K562 (cell line): Measurements from ENCODE around the gene IL27RA. TPM values are rescaled to one million over a fixed set of nuclear protein-coding genes. Genes with fewer than 3 reads are reported as not detected.

Source experiments
- ATAC-seq: fragments of 200-7000 bp; cut with Tn5 transposase; 3 replicates; pipeline ENCODE4 v1.9.1; 2020; ENCODE audit warnings: moderate library complexity
- BruUV-seq: library from RNA; stranded (reverse); fragments of 400-500 nt; replicated peaks from 2 replicates; lab custom pipeline; 2021; lab: Mats Ljungman, UMichigan
- CTCF ChIA-PET: fragments of 300-600 bp; formaldehyde crosslinking; extraction: SDS; loops from one replicate; lab custom pipeline; 2021; ENCODE audit warnings: low intra/inter-chr PET ratio; lab: Yijun Ruan, JAX
- POLR2A ChIA-PET: fragments of 300-600, 350-650 bp; sonication (Branson Sonifier 250); formaldehyde crosslinking; extraction: SDS; loops from one replicate; lab custom pipeline; 2021; ENCODE audit warnings: antibody characterized with exemption, inconsistent platforms; lab: Yijun Ruan, JAX
- DNase-seq, 4 experiments: peaks; one replicate each; pipeline versions ENCODE4 v3.0.0 to v3.0.0-alpha.2; 2011 to 2018; ENCODE audit warnings: low spot score in 3 of 4, mixed read lengths in 3 of 4; ENCODE audit errors: extremely low read depth in 1 of 4
- FAIRE-seq: peaks from 2 replicates; lab custom pipeline; 2011; peaks lifted over from hg19 to GRCh38; lab: Jason Lieb, UNC
- H2AFZ ChIP-seq: 2 replicates; pipeline ENCODE4 v1.6.0; 2011; ENCODE audit warnings: low read depth, low read length, control low read depth, inconsistent platforms
- H3K27ac ChIP-seq: fragments of 200-600 bp; 3 replicates; pipeline ENCODE4 v1.8.0; 2011; ENCODE audit warnings: low read depth, mild to moderate bottlenecking, control low read depth, inconsistent platforms, low read length, moderate library complexity, mixed read lengths; ENCODE audit errors: extremely low read depth
- H3K27me3 ChIP-seq, 2 experiments: fragments of 300-600 bp in 1 of 2; 2 replicates in 1 of 2; 3 replicates in 1 of 2; pipeline versions ENCODE4 v1.6.0 to v1.8.0; 2011; ENCODE audit warnings: inconsistent platforms in 2 of 2, low read length in 2 of 2, mild to moderate bottlenecking in 1 of 2, mixed read lengths in 1 of 2, moderate library complexity in 1 of 2; ENCODE audit not compliant: control insufficient read depth in 2 of 2, insufficient read depth in 2 of 2
- H3K36me3 ChIP-seq: fragments of 300-600 bp; 3 replicates; pipeline ENCODE4 v1.8.0; 2011; ENCODE audit warnings: mild to moderate bottlenecking, low read length, inconsistent platforms; ENCODE audit not compliant: control insufficient read depth, insufficient read depth
- H3K4me1 ChIP-seq, 2 experiments: fragments of 200-600 bp in 1 of 2; replicated peaks in 1 of 2; 2 replicates in 1 of 2; 3 replicates in 1 of 2; pipeline versions ENCODE4 v1.5.1 to v1.8.0; 2011; ENCODE audit warnings: inconsistent platforms in 2 of 2, low read length in 2 of 2, mild to moderate bottlenecking in 1 of 2, mixed read lengths in 1 of 2, moderate library complexity in 1 of 2; ENCODE audit not compliant: control insufficient read depth in 2 of 2, insufficient read depth in 2 of 2
- H3K4me2 ChIP-seq: 2 replicates; pipeline ENCODE4 v1.6.1; 2011; ENCODE audit warnings: low read length, control low read depth, inconsistent platforms, mixed read lengths; ENCODE audit not compliant: insufficient read depth
- H3K4me3 ChIP-seq: fragments of 200-600 bp; sonication (generic), shearing (Covaris generic); 2 replicates; pipeline ENCODE4 v1.5.1; 2016; ENCODE audit warnings: control low read depth, inconsistent platforms
- H3K79me2 ChIP-seq: fragments of 200-600 bp; 3 replicates; pipeline ENCODE4 v1.8.0; 2011; ENCODE audit warnings: low read length, inconsistent platforms; ENCODE audit not compliant: control insufficient read depth, insufficient read depth
- H3K9ac ChIP-seq, 2 experiments: 2 replicates each; pipeline versions ENCODE4 v1.6.0 to v1.6.1; 2011; ENCODE audit warnings: low read depth in 2 of 2, low read length in 2 of 2, control low read depth in 1 of 2, inconsistent platforms in 1 of 2, mild to moderate bottlenecking in 1 of 2, mixed read lengths in 1 of 2; ENCODE audit not compliant: insufficient read depth in 1 of 2
- H3K9me1 ChIP-seq: one replicate; pipeline ENCODE4 v1.6.0; 2011; ENCODE audit warnings: inconsistent platforms, mild to moderate bottlenecking, low read length, moderate library complexity; ENCODE audit not compliant: control insufficient read depth, insufficient read depth
- H3K9me3 ChIP-seq: replicated peaks from 2 replicates; pipeline ENCODE4 v1.5.1; 2011; ENCODE audit warnings: low read depth, low read length, inconsistent platforms; ENCODE audit not compliant: control insufficient read depth, insufficient read depth
- H4K20me1 ChIP-seq: replicated peaks from 2 replicates; pipeline ENCODE4 v1.6.1; 2011; ENCODE audit warnings: low read length, inconsistent platforms, mixed read lengths; ENCODE audit not compliant: control insufficient read depth, insufficient read depth
- CC2D1A ChIP-seq: fragments of 450-650 bp; IDR thresholded peaks from 2 replicates; pipeline ENCODE4 v1.6.1; 2017; ENCODE audit warnings: mild to moderate bottlenecking
- CCAR2 ChIP-seq: fragments of 200-400 bp; formaldehyde crosslinking; IDR thresholded peaks from 2 replicates; pipeline ENCODE4 v1.6.1; 2017; ENCODE audit warnings: mild to moderate bottlenecking, low read depth, low read length
- ELF4 ChIP-seq: fragments of 450-650 bp; formaldehyde crosslinking; IDR thresholded peaks from 2 replicates; pipeline ENCODE4 v1.4.0; 2022; ENCODE audit warnings: missing genetic modification characterization
- HMG20A ChIP-seq: fragments of 450-650 bp; formaldehyde crosslinking; conservative IDR thresholded peaks from 2 replicates; pipeline ENCODE4 v1.4.0; 2020; ENCODE audit warnings: mild to moderate bottlenecking, mixed read lengths
- JUN ChIP-seq, 2 experiments: sonication (generic) in 1 of 2; formaldehyde crosslinking in 1 of 2; IDR thresholded peaks; 2 replicates each; pipeline versions ENCODE4 v1.6.1 to v1.8.0; 2012 to 2022; ENCODE audit warnings: borderline replicate concordance in 2 of 2, mild to moderate bottlenecking in 2 of 2, improper control_type of control experiment in 1 of 2, low read depth in 1 of 2, low read length in 1 of 2, missing genetic modification reagents in 1 of 2
- KHSRP ChIP-seq: fragments of 450-650 bp; IDR thresholded peaks from 2 replicates; pipeline ENCODE4 v1.6.1; 2017
- MIER1 ChIP-seq: fragments of 450-650 bp; IDR thresholded peaks from 2 replicates; pipeline ENCODE4 v1.6.1; 2016; ENCODE audit warnings: antibody characterized with exemption, mild to moderate bottlenecking, low read depth
- NR1H2 ChIP-seq: sonication (generic); formaldehyde crosslinking; IDR thresholded peaks from 2 replicates; pipeline ENCODE4 v1.4.0; 2020; ENCODE audit warnings: mild to moderate bottlenecking, missing genetic modification reagents
- RBM25 ChIP-seq: fragments of 200-400 bp; formaldehyde crosslinking; IDR thresholded peaks from 2 replicates; pipeline ENCODE4 v1.6.1; 2018; ENCODE audit warnings: low read length, low read depth, moderate library complexity; ENCODE audit not compliant: severe bottlenecking
- ZNF143 ChIP-seq: sonication (generic); formaldehyde crosslinking; IDR thresholded peaks from 2 replicates; pipeline ENCODE4 v1.9.0; 2022; ENCODE audit warnings: mild to moderate bottlenecking, missing genetic modification reagents
- ZNF707 ChIP-seq: fragments of 250-450 bp; sonication (Bioruptor Pico); conservative IDR thresholded peaks from 2 replicates; pipeline ENCODE4 v1.8.0; 2022; ENCODE audit warnings: inconsistent platforms, mild to moderate bottlenecking, moderate library complexity
- ZNF77 ChIP-seq: fragments of 250-450 bp; sonication (Bioruptor Pico); IDR thresholded peaks from 2 replicates; pipeline ENCODE4 v1.5.0; 2020
- WGBS: fragments of 100-300 bp; shearing (Covaris generic); methylation state at CpG from one replicate; pipeline ENCODE4 v1.1.6; 2016; ENCODE audit warnings: low coverage, mixed read lengths; ENCODE audit not compliant: insufficient coverage; ENCODE audit errors: missing lambda C conversion rate; 5-methylcytosine and 5-hydroxymethylcytosine counted together
- in situ Hi-C: fragments of 300-500 bp; cut with MboI; formaldehyde crosslinking; loops from 4 replicates; pipeline ENCODE4 v1.15.0; 2018; ENCODE audit warnings: inconsistent platforms, mixed read lengths
- intact Hi-C: fragments of 100-400 bp; cut with micrococcal nuclease; formaldehyde crosslinking; loops from 2 replicates; pipeline ENCODE4 v1.14.2; 2022
- polyA plus RNA-seq, 8 experiments: library from polyadenylated mRNA; depleted of rRNA in 4 of 8; stranded (reverse) in 5 of 8; unstranded in 3 of 8; fragments of >200 nt; fragmentation: Nextera tagmentation in 2 of 8; fragmentation: Illumina TruSeq in 1 of 8; extraction: Ambion mirVana in 2 of 8; extraction: Trizol in 1 of 8; gene quantifications; 2 replicates each; pipeline versions ENCODE4 v1.2.1 to v1.2.3, GENCODE V29; 2011 to 2014; ENCODE audit warnings: inconsistent platforms in 1 of 8, missing spikeins in 1 of 8
- total RNA-seq, 7 experiments: library from RNA; depleted of rRNA in 6 of 7; stranded (reverse); fragments of >200 nt in 6 of 7; fragmentation: Illumina TruSeq in 2 of 7; extraction: Trizol in 2 of 7; gene quantifications; 2 replicates each; pipeline versions ENCODE4 v1.2.1 to v1.2.3, GENCODE V29; 2011 to 2021; ENCODE audit warnings: low replicate concordance in 1 of 7
- TF ChIP-seq, protein P1 (sequence below): sonication (generic); formaldehyde crosslinking; IDR thresholded peaks from 2 replicates; pipeline ENCODE4 v1.8.1; 2023; ENCODE audit warnings: mild to moderate bottlenecking, missing genetic modification reagents
- TF ChIP-seq, protein P2 (sequence below): sonication (generic); formaldehyde crosslinking; IDR thresholded peaks from 2 replicates; pipeline ENCODE4 v1.8.0; 2022; ENCODE audit warnings: mild to moderate bottlenecking, missing genetic modification reagents
- TF ChIP-seq, protein P3 (sequence below): sonication (generic); formaldehyde crosslinking; IDR thresholded peaks from 2 replicates; pipeline ENCODE4 v1.9.0; 2022; ENCODE audit warnings: mild to moderate bottlenecking, missing genetic modification reagents
- TF ChIP-seq, protein P4 (sequence below): fragments of 450-650 bp; formaldehyde crosslinking; IDR thresholded peaks from 2 replicates; pipeline ENCODE4 v1.4.0; 2020; ENCODE audit warnings: mild to moderate bottlenecking, moderate library complexity
- TF ChIP-seq, protein P5 (sequence below): fragments of 450-650 bp; IDR thresholded peaks from 2 replicates; pipeline ENCODE4 v1.6.1; 2016

IL27RA gene
- total and polyA plus RNA-seq, 9 of the 15 experiments (the other 6 are each of a cell fraction or from before 2014, with no cell fraction given), result 1.9 to 15.9 (median 12.0) TPM

DNA sequence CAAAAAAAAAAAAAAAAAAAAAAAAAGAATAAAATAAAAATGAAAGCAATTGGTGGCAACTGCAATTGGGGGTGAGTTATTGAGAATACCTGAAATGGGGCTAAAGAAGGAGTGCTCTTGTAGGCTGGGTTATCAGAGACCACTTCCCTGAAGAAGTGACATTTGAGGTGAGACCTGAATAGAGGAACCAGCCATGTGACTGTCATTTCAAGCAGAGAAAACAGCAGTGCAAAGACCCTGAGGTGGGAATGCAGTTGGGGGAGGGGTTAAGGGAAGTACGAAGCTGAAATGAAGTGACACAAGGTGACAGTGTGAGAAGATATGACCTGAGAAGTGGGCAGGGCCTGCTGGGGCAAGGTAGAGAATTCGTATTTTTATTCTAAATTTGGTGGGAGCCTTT is 34.6 kb downstream of the IL27RA start:
- TF ChIP-seq MIER1 (no peak), HMG20A (CRISPR knock-in tag) (no peak), ZNF77 (CRISPR knock-in tag) (no peak), ZNF707 (CRISPR knock-in tag) (no peak), ELF4 (CRISPR knock-in tag) (no peak), RBM25 (peak; percentile 72), ZNF143 (no peak), JUN (IDR thresholded peaks at IDR 0.05; ENCODE audit: borderline replicate concordance, low read depth, low read length) (no peak), JUN (CRISPR knock-in tag; IDR thresholded peaks at IDR 0.05; ENCODE audit: borderline replicate concordance) (no peak), CCAR2 (no peak), KHSRP (no peak), NR1H2 (CRISPR knock-in tag) (no peak), CC2D1A (no peak)
- TF ChIP-seq, protein P1, sequence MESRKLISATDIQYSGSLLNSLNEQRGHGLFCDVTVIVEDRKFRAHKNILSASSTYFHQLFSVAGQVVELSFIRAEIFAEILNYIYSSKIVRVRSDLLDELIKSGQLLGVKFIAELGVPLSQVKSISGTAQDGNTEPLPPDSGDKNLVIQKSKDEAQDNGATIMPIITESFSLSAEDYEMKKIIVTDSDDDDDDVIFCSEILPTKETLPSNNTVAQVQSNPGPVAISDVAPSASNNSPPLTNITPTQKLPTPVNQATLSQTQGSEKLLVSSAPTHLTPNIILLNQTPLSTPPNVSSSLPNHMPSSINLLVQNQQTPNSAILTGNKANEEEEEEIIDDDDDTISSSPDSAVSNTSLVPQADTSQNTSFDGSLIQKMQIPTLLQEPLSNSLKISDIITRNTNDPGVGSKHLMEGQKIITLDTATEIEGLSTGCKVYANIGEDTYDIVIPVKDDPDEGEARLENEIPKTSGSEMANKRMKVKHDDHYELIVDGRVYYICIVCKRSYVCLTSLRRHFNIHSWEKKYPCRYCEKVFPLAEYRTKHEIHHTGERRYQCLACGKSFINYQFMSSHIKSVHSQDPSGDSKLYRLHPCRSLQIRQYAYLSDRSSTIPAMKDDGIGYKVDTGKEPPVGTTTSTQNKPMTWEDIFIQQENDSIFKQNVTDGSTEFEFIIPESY (CRISPR knock-in tag), result no peak
- TF ChIP-seq, protein P2, sequence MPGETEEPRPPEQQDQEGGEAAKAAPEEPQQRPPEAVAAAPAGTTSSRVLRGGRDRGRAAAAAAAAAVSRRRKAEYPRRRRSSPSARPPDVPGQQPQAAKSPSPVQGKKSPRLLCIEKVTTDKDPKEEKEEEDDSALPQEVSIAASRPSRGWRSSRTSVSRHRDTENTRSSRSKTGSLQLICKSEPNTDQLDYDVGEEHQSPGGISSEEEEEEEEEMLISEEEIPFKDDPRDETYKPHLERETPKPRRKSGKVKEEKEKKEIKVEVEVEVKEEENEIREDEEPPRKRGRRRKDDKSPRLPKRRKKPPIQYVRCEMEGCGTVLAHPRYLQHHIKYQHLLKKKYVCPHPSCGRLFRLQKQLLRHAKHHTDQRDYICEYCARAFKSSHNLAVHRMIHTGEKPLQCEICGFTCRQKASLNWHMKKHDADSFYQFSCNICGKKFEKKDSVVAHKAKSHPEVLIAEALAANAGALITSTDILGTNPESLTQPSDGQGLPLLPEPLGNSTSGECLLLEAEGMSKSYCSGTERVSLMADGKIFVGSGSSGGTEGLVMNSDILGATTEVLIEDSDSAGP (CRISPR knock-in tag), result no peak
- TF ChIP-seq, protein P3, sequence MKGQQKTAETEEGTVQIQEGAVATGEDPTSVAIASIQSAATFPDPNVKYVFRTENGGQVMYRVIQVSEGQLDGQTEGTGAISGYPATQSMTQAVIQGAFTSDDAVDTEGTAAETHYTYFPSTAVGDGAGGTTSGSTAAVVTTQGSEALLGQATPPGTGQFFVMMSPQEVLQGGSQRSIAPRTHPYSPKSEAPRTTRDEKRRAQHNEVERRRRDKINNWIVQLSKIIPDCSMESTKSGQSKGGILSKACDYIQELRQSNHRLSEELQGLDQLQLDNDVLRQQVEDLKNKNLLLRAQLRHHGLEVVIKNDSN (CRISPR knock-in tag), result no peak
- TF ChIP-seq, protein P4, sequence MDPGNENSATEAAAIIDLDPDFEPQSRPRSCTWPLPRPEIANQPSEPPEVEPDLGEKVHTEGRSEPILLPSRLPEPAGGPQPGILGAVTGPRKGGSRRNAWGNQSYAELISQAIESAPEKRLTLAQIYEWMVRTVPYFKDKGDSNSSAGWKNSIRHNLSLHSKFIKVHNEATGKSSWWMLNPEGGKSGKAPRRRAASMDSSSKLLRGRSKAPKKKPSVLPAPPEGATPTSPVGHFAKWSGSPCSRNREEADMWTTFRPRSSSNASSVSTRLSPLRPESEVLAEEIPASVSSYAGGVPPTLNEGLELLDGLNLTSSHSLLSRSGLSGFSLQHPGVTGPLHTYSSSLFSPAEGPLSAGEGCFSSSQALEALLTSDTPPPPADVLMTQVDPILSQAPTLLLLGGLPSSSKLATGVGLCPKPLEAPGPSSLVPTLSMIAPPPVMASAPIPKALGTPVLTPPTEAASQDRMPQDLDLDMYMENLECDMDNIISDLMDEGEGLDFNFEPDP, result no peak
- TF ChIP-seq, protein P5, sequence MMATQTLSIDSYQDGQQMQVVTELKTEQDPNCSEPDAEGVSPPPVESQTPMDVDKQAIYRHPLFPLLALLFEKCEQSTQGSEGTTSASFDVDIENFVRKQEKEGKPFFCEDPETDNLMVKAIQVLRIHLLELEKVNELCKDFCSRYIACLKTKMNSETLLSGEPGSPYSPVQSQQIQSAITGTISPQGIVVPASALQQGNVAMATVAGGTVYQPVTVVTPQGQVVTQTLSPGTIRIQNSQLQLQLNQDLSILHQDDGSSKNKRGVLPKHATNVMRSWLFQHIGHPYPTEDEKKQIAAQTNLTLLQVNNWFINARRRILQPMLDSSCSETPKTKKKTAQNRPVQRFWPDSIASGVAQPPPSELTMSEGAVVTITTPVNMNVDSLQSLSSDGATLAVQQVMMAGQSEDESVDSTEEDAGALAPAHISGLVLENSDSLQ, result 0 out of 2 replicates have a peak, but pooled peaks have one; percentile 7
- no TSS peak for BruUV-seq
- Histone ChIP-seq H3K4me1 (peaks cover 7 to 19% of the 10 kb centered on the region in 2 experiments), H3K4me3 (no peak overlapping the region), H3K27ac (no peak overlapping the region), H3K9ac (no peak overlapping the region), H3K79me2 (no peaks in the 10 kb centered on the region), H4K20me1 (no peaks in the 10 kb centered on the region), H3K36me3 (no peaks in the 10 kb centered on the region), H3K4me2 (no peak overlapping the region), H3K27me3 (no peaks in the 10 kb centered on the region), H2AFZ (0 out of 2 replicates have a peak overlapping the region, but pooled peaks have one; percentile 14), H3K9me1 (no peaks in the 10 kb centered on the region), H3K9me3 (no peaks in the 10 kb centered on the region)
- intact Hi-C loops, result no loop called here
- ChIA-PET POLR2A (no interaction called here), CTCF (no interaction called here)
- in situ Hi-C loops, result loop anchor here (25.0 kb wide), 1 partner anchor 479 kb away; no protein-coding TSS in a partner anchor
- FAIRE-seq (peak; percentile 35), ATAC-seq (no peak), DNase-seq (no peak)
- WGBS, result 8% methylated on average over 2 of the region's 2 CpGs
